Measurements from ENCODE around the gene ECSIT. TPM values are rescaled to one million over a fixed set of nuclear protein-coding genes. Genes with fewer than 3 reads are reported as not detected.

Gene ECSIT
- total RNA-seq, 1 donor from 2014 or later: 32.1 TPM

DNA sequence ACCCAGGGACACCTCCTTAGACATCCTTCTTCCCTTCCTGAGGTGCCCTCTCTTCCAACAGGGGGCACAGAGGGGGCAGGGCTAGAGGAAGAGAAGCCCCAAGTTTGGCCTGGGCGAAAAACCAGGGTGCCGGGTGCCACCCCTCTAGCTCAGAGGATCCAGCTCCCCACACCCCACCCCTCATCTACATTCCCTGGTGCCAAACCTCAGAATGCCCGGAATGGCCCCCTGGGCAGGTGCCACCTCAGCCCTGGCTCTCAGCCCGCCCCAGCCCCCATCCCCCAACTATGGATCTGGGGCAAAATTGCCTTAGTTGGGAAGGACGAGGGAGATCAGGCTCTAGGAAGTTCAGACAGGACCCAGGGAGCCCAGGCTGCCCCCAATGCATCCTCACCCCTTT, 11.7 kb upstream of the ECSIT start:
- Mint-ChIP-seq H3K9me3 (no peaks in the 10 kb centered on the region), H3K36me3 (no peaks in the 10 kb centered on the region), H3K4me1 (peaks cover 17% of the 10 kb centered on the region), H3K4me3 (no peak overlapping the region), H3K27me3 (ENCODE audit: low read depth) (no peaks in the 10 kb centered on the region), H3K27ac (peak overlapping the region; percentile 81)
- TF ChIP-seq, protein P1, sequence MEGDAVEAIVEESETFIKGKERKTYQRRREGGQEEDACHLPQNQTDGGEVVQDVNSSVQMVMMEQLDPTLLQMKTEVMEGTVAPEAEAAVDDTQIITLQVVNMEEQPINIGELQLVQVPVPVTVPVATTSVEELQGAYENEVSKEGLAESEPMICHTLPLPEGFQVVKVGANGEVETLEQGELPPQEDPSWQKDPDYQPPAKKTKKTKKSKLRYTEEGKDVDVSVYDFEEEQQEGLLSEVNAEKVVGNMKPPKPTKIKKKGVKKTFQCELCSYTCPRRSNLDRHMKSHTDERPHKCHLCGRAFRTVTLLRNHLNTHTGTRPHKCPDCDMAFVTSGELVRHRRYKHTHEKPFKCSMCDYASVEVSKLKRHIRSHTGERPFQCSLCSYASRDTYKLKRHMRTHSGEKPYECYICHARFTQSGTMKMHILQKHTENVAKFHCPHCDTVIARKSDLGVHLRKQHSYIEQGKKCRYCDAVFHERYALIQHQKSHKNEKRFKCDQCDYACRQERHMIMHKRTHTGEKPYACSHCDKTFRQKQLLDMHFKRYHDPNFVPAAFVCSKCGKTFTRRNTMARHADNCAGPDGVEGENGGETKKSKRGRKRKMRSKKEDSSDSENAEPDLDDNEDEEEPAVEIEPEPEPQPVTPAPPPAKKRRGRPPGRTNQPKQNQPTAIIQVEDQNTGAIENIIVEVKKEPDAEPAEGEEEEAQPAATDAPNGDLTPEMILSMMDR (IDR thresholded peaks at IDR 0.05; ENCODE audit: unreplicated experiment): no peak
- DNase-seq (ENCODE audit: low spot score in 2 of 2, unreplicated experiment in 2 of 2): no peak

DNA sequence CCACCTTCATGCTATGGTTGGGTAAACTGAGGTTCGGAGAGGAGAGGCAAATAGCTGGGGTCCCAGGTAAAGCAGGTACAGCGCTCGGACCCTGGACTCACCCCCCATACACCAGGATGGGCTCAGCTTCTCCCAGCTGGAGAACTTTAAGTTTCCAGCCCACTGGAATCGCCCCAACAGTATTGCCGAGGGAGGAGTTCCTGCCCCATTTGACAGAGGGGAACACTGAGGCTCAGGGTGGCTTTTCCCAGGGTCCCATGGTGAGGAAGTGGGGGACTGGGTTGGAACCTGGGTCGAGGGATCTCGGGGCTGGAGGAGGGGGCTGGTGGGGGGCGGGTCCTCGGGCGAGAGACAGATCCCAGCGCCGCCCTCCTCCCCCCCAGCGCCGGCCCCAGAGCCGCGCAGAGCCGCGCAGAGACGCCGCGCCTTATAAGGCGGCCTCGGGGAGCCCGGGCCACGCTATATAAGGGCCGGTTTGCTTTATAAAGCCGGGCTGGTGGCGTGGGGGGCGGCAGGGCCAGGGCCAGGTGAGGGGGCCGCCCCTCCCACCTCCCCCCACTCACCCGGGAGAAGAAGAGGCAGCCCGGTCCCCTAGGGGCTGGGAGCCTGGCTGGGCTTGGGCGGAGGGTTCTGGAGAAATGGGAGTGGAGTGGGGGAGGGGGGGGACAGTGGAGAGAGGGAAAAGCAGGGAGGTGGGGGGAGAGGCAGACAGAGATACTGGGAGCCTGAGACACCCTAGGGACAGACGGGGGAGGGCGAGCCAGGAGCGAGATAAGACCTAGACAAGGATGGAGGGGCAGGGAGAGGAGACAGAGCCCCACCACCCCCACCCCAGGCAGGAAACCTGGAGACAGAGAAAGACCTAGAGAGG, 10.8 kb upstream of the ECSIT start:
- peak overlapping the region; percentile 90 for H3K27ac Mint-ChIP-seq
- peak in 1 of 2 experiments; percentile 51 for DNase-seq (ENCODE audit: low spot score in 2 of 2, unreplicated experiment in 2 of 2)
- H3K4me3 Mint-ChIP-seq: peak overlapping the region; percentile 60
- TF ChIP-seq, protein P1 (IDR thresholded peaks at IDR 0.05; ENCODE audit: unreplicated experiment): no peak
- H3K36me3 Mint-ChIP-seq: no peaks in the 10 kb centered on the region
- H3K4me1 Mint-ChIP-seq: peaks cover 21% of the 10 kb centered on the region
- H3K9me3 Mint-ChIP-seq: no peaks in the 10 kb centered on the region
- H3K27me3 Mint-ChIP-seq (ENCODE audit: low read depth): no peaks in the 10 kb centered on the region

DNA sequence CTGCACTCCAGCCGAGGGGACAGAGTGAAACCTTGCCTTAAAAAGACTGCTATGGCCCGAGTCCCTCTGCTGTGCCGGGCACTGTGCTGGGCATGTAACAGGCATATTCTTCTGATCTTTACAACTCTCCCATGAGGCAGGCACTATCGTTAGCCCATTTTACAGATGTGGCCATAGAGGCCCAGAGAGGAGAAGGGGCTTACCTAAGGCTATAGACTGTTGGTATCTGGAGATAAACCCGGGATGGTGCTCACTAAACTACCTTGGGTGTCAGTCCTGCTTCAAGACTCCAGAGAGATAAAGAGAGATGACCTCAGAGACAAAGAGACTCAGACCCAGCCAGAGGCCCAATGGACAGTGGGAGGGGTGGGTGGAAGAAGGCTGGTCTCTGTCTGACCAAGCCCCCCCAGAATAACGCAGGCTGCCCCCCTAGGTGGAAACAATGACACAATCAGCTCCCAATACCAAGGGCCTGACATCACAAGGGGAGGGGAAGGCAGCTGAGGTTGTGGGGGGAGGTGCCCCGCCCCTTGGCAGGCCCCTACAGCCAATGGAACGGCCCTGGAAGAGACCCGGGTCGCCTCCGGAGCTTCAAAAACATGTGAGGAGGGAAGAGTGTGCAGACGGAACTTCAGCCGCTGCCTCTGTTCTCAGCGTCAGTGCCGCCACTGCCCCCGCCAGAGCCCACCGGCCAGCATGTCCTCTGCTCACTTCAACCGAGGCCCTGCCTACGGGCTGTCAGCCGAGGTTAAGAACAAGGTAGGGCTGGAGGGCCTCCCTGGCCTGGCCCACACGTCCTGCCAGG, 9.5 kb upstream of the ECSIT start, which contains the start of gene CNN1:
Gene CNN1, plus strand, starts transcription at position 620 of the 805 bp plus-strand sequence. Its CDS starts 77 bp downstream, at position 697.
- no peaks in the 10 kb centered on the region for H3K9me3 Mint-ChIP-seq
- H3K4me1 Mint-ChIP-seq: peaks cover 21% of the 10 kb centered on the region
- H3K36me3 Mint-ChIP-seq: no peaks in the 10 kb centered on the region
- H3K27ac Mint-ChIP-seq: peak within 1 kb of the TSS; percentile 90
- H3K27me3 Mint-ChIP-seq (ENCODE audit: low read depth): no peaks in the 10 kb centered on the region
- H3K4me3 Mint-ChIP-seq: peak within 1 kb of the TSS; percentile 57
- peak; percentile 50 to 68 for DNase-seq (ENCODE audit: low spot score in 2 of 2, unreplicated experiment in 2 of 2)
- TF ChIP-seq, protein P1 (IDR thresholded peaks at IDR 0.05; ENCODE audit: unreplicated experiment): no peak

DNA sequence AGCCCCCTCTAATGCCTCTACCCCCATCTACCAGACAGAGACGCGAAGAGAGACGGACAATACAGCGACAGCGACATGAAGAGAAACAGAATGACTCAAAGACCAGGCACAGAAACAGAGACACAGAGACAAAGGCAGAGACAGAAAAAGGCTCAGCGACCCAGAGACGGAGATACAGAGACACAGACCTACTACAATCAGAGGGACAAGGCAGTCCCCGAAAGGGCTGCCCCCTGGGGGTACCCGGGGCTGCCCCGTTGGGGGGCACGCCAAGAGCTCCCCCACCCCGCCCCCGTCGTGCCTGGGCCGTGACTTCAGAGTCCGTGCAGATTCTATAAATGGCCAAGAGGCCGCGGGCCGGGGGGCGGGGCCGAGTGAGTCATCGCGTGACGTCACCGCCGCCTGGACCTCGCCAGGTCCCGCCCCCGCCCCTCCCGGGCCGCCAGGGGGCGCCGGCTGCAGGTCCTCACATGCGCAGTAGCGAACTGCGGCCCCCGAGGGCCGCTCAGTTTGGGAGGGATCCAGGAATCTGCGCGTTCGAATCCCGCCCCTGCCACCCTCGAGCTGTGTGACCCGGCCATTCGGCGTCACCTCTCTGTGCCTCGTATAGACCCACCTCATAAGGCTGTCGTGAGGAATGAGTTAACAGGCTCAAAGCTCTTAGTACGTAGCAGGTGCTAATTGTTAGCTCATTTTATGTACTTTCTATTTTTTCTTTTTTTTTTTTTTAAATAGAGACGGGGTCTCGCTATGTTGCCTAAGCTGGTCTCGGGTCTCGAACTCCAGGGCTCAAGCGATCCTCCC, 7.1 kb upstream of the ECSIT start:
- H3K4me3 Mint-ChIP-seq: peak overlapping the region; percentile 67
- no peaks in the 10 kb centered on the region for H3K9me3 Mint-ChIP-seq
- H3K27ac Mint-ChIP-seq: peak overlapping the region; percentile 93
- peaks cover 21% of the 10 kb centered on the region for H3K4me1 Mint-ChIP-seq
- peak; percentile 87 to 94 for DNase-seq (ENCODE audit: low spot score in 2 of 2, unreplicated experiment in 2 of 2)
- H3K36me3 Mint-ChIP-seq: no peaks in the 10 kb centered on the region
- TF ChIP-seq, protein P1 (IDR thresholded peaks at IDR 0.05; ENCODE audit: unreplicated experiment): peak; percentile 93
- no peaks in the 10 kb centered on the region for H3K27me3 Mint-ChIP-seq (ENCODE audit: low read depth)

DNA sequence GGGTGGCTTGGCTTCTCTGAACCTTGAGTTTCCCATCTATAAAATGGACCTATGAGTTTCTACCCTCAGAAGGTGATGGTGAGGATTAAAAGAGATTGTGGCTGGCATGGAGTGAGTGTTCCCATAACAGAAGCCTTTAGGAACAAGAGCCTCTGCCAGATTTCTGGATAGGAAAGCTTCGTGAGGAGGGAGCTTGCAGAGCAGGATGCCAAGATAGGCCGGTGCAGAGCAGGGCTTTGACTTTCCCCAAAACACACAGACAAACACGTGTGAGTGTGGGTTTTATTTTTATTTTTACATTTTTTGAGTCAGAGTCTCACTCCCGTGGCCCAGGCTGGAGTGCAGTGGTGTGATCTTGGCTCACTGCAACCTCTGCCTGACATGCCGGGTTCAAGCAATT, 6.0 kb upstream of the ECSIT start:
- H3K36me3 Mint-ChIP-seq: no peaks in the 10 kb centered on the region
- peaks cover 16% of the 10 kb centered on the region for H3K4me1 Mint-ChIP-seq
- peak overlapping the region; percentile 67 for H3K4me3 Mint-ChIP-seq
- peak overlapping the region; percentile 63 for H3K27ac Mint-ChIP-seq
- DNase-seq (ENCODE audit: low spot score in 2 of 2, unreplicated experiment in 2 of 2): no peak
- TF ChIP-seq, protein P1 (IDR thresholded peaks at IDR 0.05; ENCODE audit: unreplicated experiment): no peak
- H3K9me3 Mint-ChIP-seq: no peaks in the 10 kb centered on the region
- H3K27me3 Mint-ChIP-seq (ENCODE audit: low read depth): no peaks in the 10 kb centered on the region

All from mesothelial cell of epicardium (in vitro differentiated cells).